Activated CD4-positive, alpha-beta T cell treated with anti-CD3 and anti-CD28 coated beads for 1 hour (primary cell): Measurements from ENCODE around the gene SNAPC2.
"Not testable (repeated sequence)": the region's sequence is repeated elsewhere in the genome, so short reads cannot be mapped to it uniquely, and the experiment has no call there.

Source experiments
- DNase-seq: peaks from one replicate; pipeline ENCODE4 v3.0.0-alpha.2; 2020

Gene SNAPC2

GRCh38 chr19:7910321-7911161 is 9.6 kb upstream of the SNAPC2 start:
- no peak for DNase-seq

- no peak for DNase-seq
Observed at GRCh38 chr19:7911508-7912143, 8.5 kb upstream of the SNAPC2 start.

GRCh38 chr19:7912144-7912696 is 7.9 kb upstream of the SNAPC2 start:
- no peak for DNase-seq

- no peak for DNase-seq
Observed at GRCh38 chr19:7912697-7913564, 7.2 kb upstream of the SNAPC2 start.

- no peak for DNase-seq
Observed at GRCh38 chr19:7913652-7914051, 6.5 kb upstream of the SNAPC2 start.

- no peak for DNase-seq
Observed at GRCh38 chr19:7914099-7914498, 6.0 kb upstream of the SNAPC2 start.

- no peak for DNase-seq
Observed at GRCh38 chr19:7914598-7915045, 5.5 kb upstream of the SNAPC2 start, which contains the start of gene TGFBR3L. TSS of gene TGFBR3L (plus strand) at chr19:7914830.

GRCh38 chr19:7915250-7916102 is 4.7 kb upstream of the SNAPC2 start:
- no peak for DNase-seq

- DNase-seq: no peak
Observed at GRCh38 chr19:7916103-7916954, 3.8 kb upstream of the SNAPC2 start.

- DNase-seq: no peak
Observed at GRCh38 chr19:7916955-7917266, 3.2 kb upstream of the SNAPC2 start.

- peak; percentile 45 for DNase-seq
Observed at GRCh38 chr19:7917267-7918061, 2.7 kb upstream of the SNAPC2 start.

- DNase-seq: not testable (repeated sequence)
Observed at GRCh38 chr19:7918062-7918614, 2.0 kb upstream of the SNAPC2 start.

GRCh38 chr19:7918615-7919421 is 1.3 kb upstream of the SNAPC2 start:
- no peak for DNase-seq

GRCh38 chr19:7920519-7921301 is 572 bp downstream of the SNAPC2 start:
- DNase-seq: peak; percentile 100

- DNase-seq: no peak
Observed at GRCh38 chr19:7921302-7921966, 1.3 kb downstream of the SNAPC2 start.

GRCh38 chr19:7921967-7922835 is 2.1 kb downstream of the SNAPC2 start:
- DNase-seq: no peak

- DNase-seq: no peak
Observed at GRCh38 chr19:7922836-7923195, 2.7 kb downstream of the SNAPC2 start.
